GM19193 (cell line): Measurements from ENCODE around the gene ADGRF5.

Source experiments
- POLR2A ChIP-seq: IDR thresholded peaks from 4 replicates; pipeline ENCODE4 v1.6.1; 2011; ENCODE audit not compliant: insufficient read depth, insufficient read length; ENCODE audit errors: extremely low read depth

The ADGRF5 gene

DNA sequence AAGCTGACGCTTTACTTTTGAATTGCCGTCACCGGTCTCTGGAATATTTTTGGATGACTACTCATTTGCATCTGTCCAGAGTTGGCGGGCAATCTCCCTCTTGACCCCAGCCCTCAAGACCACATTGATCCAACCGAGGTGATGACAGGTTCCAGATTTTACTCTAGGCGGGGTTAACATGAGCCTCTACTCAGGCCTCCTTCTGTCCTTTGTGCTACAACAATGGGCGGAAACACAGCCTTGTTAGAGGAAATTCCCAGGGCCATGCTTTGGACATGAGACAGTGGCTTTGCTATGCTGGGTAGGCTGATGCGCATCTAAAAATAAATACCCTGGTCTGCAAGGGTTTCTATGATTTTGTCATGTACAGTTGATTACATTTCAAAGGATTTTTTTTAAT lies 27.0 kb upstream of the ADGRF5 start:
- no peak for TF ChIP-seq POLR2A

GRCh38 chr6:46947497-46947896 lies 25.8 kb upstream of the ADGRF5 start:
- no peak for TF ChIP-seq POLR2A

GRCh38 chr6:46940433-46941226 lies 18.9 kb upstream of the ADGRF5 start:
- no peak for TF ChIP-seq POLR2A

GRCh38 chr6:46937642-46938041 lies 15.9 kb upstream of the ADGRF5 start:
- no peak for TF ChIP-seq POLR2A

DNA sequence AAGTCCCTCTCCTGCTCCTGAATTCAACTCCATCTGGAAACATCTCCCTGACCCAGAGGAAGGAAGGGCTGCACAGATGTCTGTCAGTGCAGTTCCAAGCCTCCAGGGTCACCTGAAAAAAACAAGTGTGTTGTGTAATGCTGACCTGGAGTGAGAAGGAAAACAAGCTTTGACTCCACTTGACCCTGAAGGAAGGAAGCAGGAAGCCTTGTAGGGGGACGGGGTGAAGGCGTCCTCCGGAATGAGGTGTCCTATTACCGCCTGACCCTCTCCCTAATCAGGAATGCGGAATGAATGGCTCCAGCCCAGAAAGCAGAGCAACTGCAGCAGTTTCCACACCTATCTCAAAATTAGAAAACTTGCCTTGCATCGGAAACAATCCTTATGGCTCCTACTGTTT lies 13.9 kb upstream of the ADGRF5 start:
- TF ChIP-seq POLR2A: no peak

GRCh38 chr6:46933751-46934150 lies 12.0 kb upstream of the ADGRF5 start:
- no peak for TF ChIP-seq POLR2A

DNA sequence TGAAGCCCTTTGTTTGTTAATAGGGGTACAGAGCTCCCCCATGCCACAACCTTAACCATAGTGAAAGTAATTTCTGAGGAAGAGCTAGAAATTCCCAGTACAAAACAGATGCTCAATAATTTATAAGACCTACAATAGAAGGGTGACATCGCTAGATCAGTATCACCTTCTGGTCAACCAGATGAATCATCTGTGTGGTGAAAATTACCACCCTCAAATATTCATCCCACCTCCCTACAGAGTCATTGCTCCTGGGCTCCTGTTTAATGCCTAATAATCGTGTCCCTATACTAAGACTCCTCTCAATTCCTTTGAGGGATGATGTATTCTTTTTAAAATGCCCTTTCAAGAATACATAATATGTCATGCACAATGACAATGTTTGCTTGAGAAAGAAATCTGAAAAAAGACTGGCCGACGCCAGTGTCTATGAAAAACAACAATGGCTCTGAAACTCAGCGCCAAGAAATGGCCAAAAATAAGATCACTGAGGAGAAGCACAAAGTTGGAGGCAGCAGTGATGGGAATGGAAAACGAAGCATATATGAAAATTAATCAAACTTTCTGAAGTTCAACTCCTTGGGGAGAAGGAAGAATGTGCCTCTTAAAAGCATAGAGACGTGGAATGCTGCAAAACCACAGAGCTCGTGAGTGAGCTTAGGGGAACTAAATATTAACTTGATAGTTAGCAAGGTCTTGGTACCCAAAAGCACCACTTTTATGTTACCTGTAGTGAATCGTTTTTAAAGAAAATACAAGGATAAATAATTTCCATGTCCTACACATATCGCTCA lies 11.0 kb upstream of the ADGRF5 start:
- no peak for TF ChIP-seq POLR2A

DNA sequence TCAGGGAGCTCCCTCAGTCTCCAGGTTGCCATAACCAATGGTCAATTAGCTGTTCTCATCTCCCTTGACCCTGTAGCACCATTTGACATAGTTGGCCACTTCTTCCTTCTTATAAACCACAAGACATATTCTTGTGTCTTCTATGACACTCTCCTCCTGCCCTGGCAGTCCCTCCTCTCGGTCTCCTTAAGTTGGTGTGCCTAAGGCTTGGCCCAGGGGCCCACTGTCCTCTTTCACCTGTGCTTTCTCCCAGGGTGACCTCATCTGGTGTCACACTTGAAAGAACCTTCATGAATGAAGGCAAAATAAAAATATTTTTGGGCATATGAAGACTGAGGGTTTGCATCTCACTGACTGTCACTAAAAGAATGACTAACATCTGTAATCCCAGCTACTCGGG lies 9.7 kb upstream of the ADGRF5 start:
- no peak for TF ChIP-seq POLR2A

GRCh38 chr6:46930331-46930730 lies 8.6 kb upstream of the ADGRF5 start:
- TF ChIP-seq POLR2A: no peak

- no peak for TF ChIP-seq POLR2A
These were observed 5.3 kb upstream of the ADGRF5 start for GRCh38 chr6:46927066-46927465.

DNA sequence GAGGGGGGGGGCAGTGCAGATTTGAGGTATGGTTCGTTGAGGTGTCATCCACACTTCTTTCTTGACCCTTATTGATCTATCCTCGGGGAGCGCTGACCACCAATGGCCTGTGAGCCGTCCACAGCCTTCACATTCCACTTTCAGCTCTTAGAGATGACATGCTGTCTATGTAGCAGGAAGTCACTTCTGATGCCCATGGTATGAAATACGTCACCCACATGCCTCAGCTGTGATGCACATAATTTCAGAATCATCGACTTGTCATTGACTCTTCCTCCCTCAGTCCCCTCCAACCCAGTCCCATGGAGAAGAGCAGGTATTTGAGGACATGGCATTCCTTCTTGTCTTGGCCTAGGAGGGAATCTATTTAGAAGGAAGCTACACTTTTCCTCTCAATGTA lies 4.7 kb upstream of the ADGRF5 start:
- no peak for TF ChIP-seq POLR2A

DNA sequence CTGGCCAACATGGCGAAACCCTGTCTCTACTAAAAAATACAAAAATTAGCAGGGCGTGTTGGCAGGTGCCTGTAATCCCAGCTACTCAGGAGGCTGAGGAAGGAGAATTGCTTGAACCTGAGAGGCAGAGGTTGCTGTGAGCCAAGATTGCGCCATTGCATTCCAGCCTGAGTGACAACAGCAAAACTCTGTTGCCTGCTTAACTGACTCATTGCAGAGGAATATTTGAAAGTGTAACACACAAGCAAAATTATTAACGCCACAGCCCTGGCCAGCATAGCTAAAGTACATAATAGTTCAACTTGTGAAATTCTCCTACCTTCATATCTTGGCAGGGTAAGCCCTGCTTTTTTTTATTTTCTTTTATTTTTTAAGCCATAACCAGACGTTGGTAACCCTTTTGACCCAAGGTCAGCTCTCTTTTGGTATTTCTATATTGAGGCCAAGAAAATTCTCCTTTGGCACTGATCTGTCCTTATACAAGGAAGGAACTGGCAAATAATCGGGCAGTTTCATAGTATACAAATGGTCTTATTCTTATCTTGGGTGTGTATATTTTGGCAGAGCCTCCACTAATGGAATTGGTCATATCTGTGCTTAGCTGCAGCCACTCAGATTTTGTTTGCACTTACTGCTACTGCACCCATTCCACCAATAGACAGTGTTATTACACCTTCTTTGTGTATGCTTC lies 4.0 kb upstream of the ADGRF5 start:
- no peak for TF ChIP-seq POLR2A

GRCh38 chr6:46923476-46923875 lies 1.7 kb upstream of the ADGRF5 start:
- no peak for TF ChIP-seq POLR2A

- TF ChIP-seq POLR2A: no peak
These were observed 679 bp downstream of the ADGRF5 start for GRCh38 chr6:46921059-46921458.

DNA sequence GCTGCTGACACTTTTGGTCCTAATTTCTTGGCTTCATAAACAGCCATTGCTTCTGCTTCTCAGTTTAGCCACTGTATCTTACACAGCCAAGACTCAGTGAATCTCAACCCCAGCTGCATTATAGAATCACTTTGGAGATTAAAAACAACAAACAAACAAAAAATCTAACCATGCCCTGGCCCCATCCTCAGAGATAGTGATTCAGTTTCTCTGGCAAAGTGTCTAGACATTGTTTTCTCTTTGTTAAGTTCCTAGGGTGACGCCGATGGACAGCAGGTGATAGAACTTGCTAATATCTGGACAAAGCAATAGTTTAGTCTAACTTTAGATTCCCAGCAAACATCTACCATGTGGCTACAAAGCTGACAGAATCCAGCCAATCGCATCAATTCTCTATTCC lies 2.9 kb downstream of the ADGRF5 start:
- TF ChIP-seq POLR2A: no peak

DNA sequence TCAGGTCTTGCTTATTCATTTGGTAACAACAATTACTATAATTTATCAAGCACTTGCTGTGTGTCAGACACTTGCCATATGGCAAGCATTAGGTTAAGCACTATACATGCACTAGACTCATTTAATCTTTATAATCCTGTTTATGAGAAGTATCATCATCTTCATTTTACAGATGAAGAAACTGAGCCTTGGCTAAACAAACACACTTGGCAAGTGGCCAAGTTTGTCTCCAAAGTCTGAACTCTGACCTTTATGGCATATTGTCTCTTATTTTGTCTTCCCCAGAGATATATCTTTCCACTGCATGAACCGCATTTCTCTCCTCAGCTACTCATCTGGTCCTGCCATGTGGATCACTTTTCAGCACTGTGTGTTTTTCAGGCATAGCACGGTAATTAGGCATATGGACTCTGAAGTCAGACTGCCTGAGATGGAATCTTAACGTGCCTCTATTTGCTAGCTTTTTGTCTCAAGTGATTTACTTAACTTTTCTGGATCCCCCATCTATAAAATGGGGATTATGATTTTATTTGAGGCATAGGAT lies 4.7 kb downstream of the ADGRF5 start:
- TF ChIP-seq POLR2A: no peak

- no peak for TF ChIP-seq POLR2A
These were observed 5.9 kb downstream of the ADGRF5 start for GRCh38 chr6:46915866-46916265.
